Activated B cell treated with CpG ODN at 0.5 μM for 24 hours (primary cell): ENCODE data around the gene HBA1. TPM values are rescaled to one million over a fixed set of nuclear protein-coding genes. Genes with fewer than 3 reads are reported as not detected.

Experiments
- ATAC-seq: fragments of 200-7000 bp; cut with Tn5 transposase; one replicate; pipeline ENCODE4 v1.10.0; 2021; ENCODE audit warnings: low read depth, mild to moderate bottlenecking, moderate library complexity
- CTCF ChIA-PET: fragments of 350-600 bp; sonication (Branson Sonifier 250); formaldehyde crosslinking; loops from one replicate; lab custom pipeline; 2021; ENCODE audit warnings: antibody characterized with exemption; lab: Charles Lee
- POLR2A ChIA-PET: fragments of 350-600 bp; sonication (Branson Sonifier 250); formaldehyde crosslinking; loops from one replicate; lab custom pipeline; 2021; ENCODE audit warnings: antibody characterized with exemption; lab: Charles Lee
- DNase-seq: peaks from one replicate; pipeline ENCODE4 v3.0.0; 2022
- H3K27ac Mint-ChIP-seq: one replicate; pipeline ENCODE4 v1.8.0; 2020; ENCODE audit warnings: mixed read lengths
- H3K27me3 Mint-ChIP-seq: one replicate; pipeline ENCODE4 v1.8.0; 2021; ENCODE audit warnings: mixed read lengths
- H3K36me3 Mint-ChIP-seq: one replicate; pipeline ENCODE4 v1.8.0; 2021; ENCODE audit warnings: low read depth, mixed read lengths
- H3K4me1 Mint-ChIP-seq: one replicate; pipeline ENCODE4 v1.8.0; 2021; ENCODE audit warnings: mixed read lengths
- H3K4me3 Mint-ChIP-seq: one replicate; pipeline ENCODE4 v1.8.0; 2020; ENCODE audit warnings: mild to moderate bottlenecking, mixed read lengths
- H3K9me3 Mint-ChIP-seq: one replicate; pipeline ENCODE4 v1.8.0; 2020; ENCODE audit warnings: mixed read lengths
- CTCF ChIP-seq: fragments of 200-600 bp; IDR thresholded peaks from one replicate; pipeline ENCODE4 v1.8.0; 2022; ENCODE audit warnings: antibody characterized with exemption, mild to moderate bottlenecking
- intact Hi-C: fragments of 100-400 bp; cut with micrococcal nuclease; formaldehyde crosslinking; loops from one replicate; pipeline ENCODE4 v1.15.1; 2024
- total RNA-seq: library from RNA; stranded (reverse); gene quantifications from 2 replicates; pipeline ENCODE4 v1.2.3, GENCODE V29; 2022

HBA1 gene
- total RNA-seq, 1 donor from 2014 or later: 109 TPM

- peaks cover 81% of the 10 kb centered on the region for H3K36me3 Mint-ChIP-seq
Observed at GRCh38 chr16:212999-213398, 36.5 kb downstream of the HBA1 start.

GRCh38 chr16:220021-220420 lies 43.5 kb downstream of the HBA1 start:
- Mint-ChIP-seq H3K36me3 (peaks cover 63% of the 10 kb centered on the region), H3K4me3 (no peak overlapping the region), H3K9me3 (no peaks in the 10 kb centered on the region), H3K27me3 (no peaks in the 10 kb centered on the region), H3K4me1 (no peaks in the 10 kb centered on the region), H3K27ac (no peak overlapping the region)
- CTCF ChIA-PET: interaction anchor here (1.8 kb wide), 1 partner anchor 113 kb away, joined by 5 read pairs; no protein-coding TSS in a partner anchor
- intact Hi-C loops: no loop called here
- ATAC-seq (no peak), DNase-seq (no peak)
- TF ChIP-seq CTCF: no peak
- POLR2A ChIA-PET: no interaction called here

More at GRCh38 chr16:212999-213398, 36.5 kb downstream of the HBA1 start:
- ChIA-PET POLR2A (no interaction called here), CTCF (no interaction called here)
- DNase-seq: no peak
- intact Hi-C loops: no loop called here
- no peaks in the 10 kb centered on the region for H3K27me3 Mint-ChIP-seq
- H3K4me1 Mint-ChIP-seq: no peaks in the 10 kb centered on the region
- H3K9me3 Mint-ChIP-seq: no peaks in the 10 kb centered on the region
- no peak overlapping the region for H3K27ac Mint-ChIP-seq
- no peak overlapping the region for H3K4me3 Mint-ChIP-seq
- no peak for TF ChIP-seq CTCF
- no peak for ATAC-seq

Other genes starting within 250 kb of the HBA1 start
- gene POLR3K, start 123.1 kb upstream of the HBA1 start, total RNA-seq: 26.5 and 30.6 TPM in 2 replicates
- gene SNRNP25, start 122.9 kb upstream of the HBA1 start, total RNA-seq: 34.9 and 36.6 TPM in 2 replicates
- 0.67 and 1.3 TPM in 2 replicates for gene RHBDF1, start 104.0 kb upstream of the HBA1 start, total RNA-seq
- gene MPG, start 98.5 kb upstream of the HBA1 start, total RNA-seq: 51.7 and 53.6 TPM in 2 replicates
- 40.4 and 42.5 TPM in 2 replicates for gene NPRL3, start 38.0 kb upstream of the HBA1 start, total RNA-seq
- not detected in 2 replicates for gene HBZ, start 24.0 kb upstream of the HBA1 start, total RNA-seq
- gene HBM, start 10.7 kb upstream of the HBA1 start, total RNA-seq: not detected in 2 replicates
- 90.7 and 104 TPM in 2 replicates for gene HBA2, start 3.8 kb upstream of the HBA1 start, total RNA-seq
- not detected in 2 replicates for gene HBQ1, start 3.8 kb downstream of the HBA1 start, total RNA-seq
- 85.0 and 100 TPM in 2 replicates for gene LUC7L, start 52.8 kb downstream of the HBA1 start, total RNA-seq
- gene FAM234A, start 58.1 kb downstream of the HBA1 start, total RNA-seq: 45.9 and 49.6 TPM in 2 replicates
- gene RGS11, start 99.3 kb downstream of the HBA1 start, total RNA-seq: not detected in 2 replicates
- gene ARHGDIG, start 103.9 kb downstream of the HBA1 start, total RNA-seq: not detected in 2 replicates
- gene PDIA2, start 106.5 kb downstream of the HBA1 start, total RNA-seq: not detected in 2 replicates
- 27.9 and 30.6 TPM in 2 replicates for gene AXIN1, start 176.0 kb downstream of the HBA1 start, total RNA-seq
- 82.4 and 87.3 TPM in 2 replicates for gene MRPL28, start 193.9 kb downstream of the HBA1 start, total RNA-seq
- gene PGAP6, start 205.3 kb downstream of the HBA1 start, total RNA-seq: 38.4 and 44.5 TPM in 2 replicates
- 29.9 and 32.9 TPM in 2 replicates for gene NME4, start 220.5 kb downstream of the HBA1 start, total RNA-seq
- 4.4 and 6.7 TPM in 2 replicates for gene DECR2, start 225.2 kb downstream of the HBA1 start, total RNA-seq
- gene RAB11FIP3, start 249.0 kb downstream of the HBA1 start, total RNA-seq: 32.2 and 35.4 TPM in 2 replicates